Thyroid gland (tissue), 4 donors: Measurements from ENCODE around the gene AFAP1.

ENCODE experiments used
- POLR2A ChIP-seq, 2 donors: fragments of 450-650 bp; IDR thresholded peaks; one replicate each; pipeline ENCODE4 v1.6.1; 2017; ENCODE audit warnings: antibody characterized with exemption in 2 of 2, mild to moderate bottlenecking in 2 of 2, moderate library complexity in 1 of 2
- TF ChIP-seq, protein P1 (sequence below), 6 experiments: fragments of 200-600 bp in 3 of 6; fragments of 450-650 bp in 3 of 6; sonication (generic) in 3 of 6; IDR thresholded peaks; one replicate each; pipeline ENCODE4 v1.5.1; 2016 to 2019; ENCODE audit warnings: antibody characterized with exemption in 6 of 6, mild to moderate bottlenecking in 2 of 6, inconsistent platforms in 1 of 6, moderate library complexity in 1 of 6

GRCh38 chr4:7838136-7838782, 101.4 kb downstream of the AFAP1 start:
- TF ChIP-seq POLR2A (IDR thresholded peaks at IDR 0.05): no peak
- TF ChIP-seq, protein P1, sequence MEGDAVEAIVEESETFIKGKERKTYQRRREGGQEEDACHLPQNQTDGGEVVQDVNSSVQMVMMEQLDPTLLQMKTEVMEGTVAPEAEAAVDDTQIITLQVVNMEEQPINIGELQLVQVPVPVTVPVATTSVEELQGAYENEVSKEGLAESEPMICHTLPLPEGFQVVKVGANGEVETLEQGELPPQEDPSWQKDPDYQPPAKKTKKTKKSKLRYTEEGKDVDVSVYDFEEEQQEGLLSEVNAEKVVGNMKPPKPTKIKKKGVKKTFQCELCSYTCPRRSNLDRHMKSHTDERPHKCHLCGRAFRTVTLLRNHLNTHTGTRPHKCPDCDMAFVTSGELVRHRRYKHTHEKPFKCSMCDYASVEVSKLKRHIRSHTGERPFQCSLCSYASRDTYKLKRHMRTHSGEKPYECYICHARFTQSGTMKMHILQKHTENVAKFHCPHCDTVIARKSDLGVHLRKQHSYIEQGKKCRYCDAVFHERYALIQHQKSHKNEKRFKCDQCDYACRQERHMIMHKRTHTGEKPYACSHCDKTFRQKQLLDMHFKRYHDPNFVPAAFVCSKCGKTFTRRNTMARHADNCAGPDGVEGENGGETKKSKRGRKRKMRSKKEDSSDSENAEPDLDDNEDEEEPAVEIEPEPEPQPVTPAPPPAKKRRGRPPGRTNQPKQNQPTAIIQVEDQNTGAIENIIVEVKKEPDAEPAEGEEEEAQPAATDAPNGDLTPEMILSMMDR (IDR thresholded peaks at IDR 0.05): no peak
